Activated CD8-positive, alpha-beta memory T cell treated with anti-CD3 and anti-CD28 coated beads, Interleukin-2, amount 50 U/mL, for 24 hours (primary cell): ENCODE measurements around the gene TMEM98.
"Not testable (repeated sequence)": the region's sequence is repeated elsewhere in the genome, so short reads cannot be mapped to it uniquely, and the experiment has no call there.

Source experiments
- DNase-seq: peaks from one replicate; pipeline ENCODE4 v3.0.0-alpha.2; 2020; ENCODE audit errors: extremely low read depth

The TMEM98 gene

GRCh38 chr17:32980230-32980629 lies 52.3 kb downstream of the TMEM98 start:
- no peak for DNase-seq

- DNase-seq, result not testable (repeated sequence)
Measured at GRCh38 chr17:32981611-32982010, 53.7 kb downstream of the TMEM98 start.

- DNase-seq, result no peak
Measured at GRCh38 chr17:32985050-32985756, 57.2 kb downstream of the TMEM98 start.

- not testable (repeated sequence) for DNase-seq
Measured at GRCh38 chr17:32987453-32987805, 59.5 kb downstream of the TMEM98 start.

GRCh38 chr17:32987868-32988267 lies 59.9 kb downstream of the TMEM98 start:
- DNase-seq, result not testable (repeated sequence)

GRCh38 chr17:32988481-32989101 lies 60.6 kb downstream of the TMEM98 start:
- no peak for DNase-seq

- DNase-seq, result no peak
Measured at GRCh38 chr17:32992321-32993033, 64.5 kb downstream of the TMEM98 start.

- DNase-seq, result no peak
Measured at GRCh38 chr17:32993977-32994376, 66.0 kb downstream of the TMEM98 start.
